GM10248 (cell line): Measurements from ENCODE around the gene QPCTL.

Experiments
- CTCF ChIA-PET: fragments of 300-600 bp; sonication (Branson Sonifier 250); formaldehyde crosslinking; extraction: SDS; loops from one replicate; lab custom pipeline; 2021; ENCODE audit warnings: antibody characterized with exemption; lab: Yijun Ruan, JAX
- POLR2A ChIA-PET: fragments of 350-650 bp; sonication (Branson Sonifier 250); formaldehyde crosslinking; extraction: SDS; loops from one replicate; lab custom pipeline; 2020; ENCODE audit warnings: antibody characterized with exemption; lab: Yijun Ruan, JAX
- DNase-seq: peaks from one replicate; pipeline ENCODE4 v3.0.0; 2012; ENCODE audit errors: extremely low spot score
- TF ChIP-seq, protein P1 (sequence below): IDR thresholded peaks from 2 replicates; pipeline ENCODE4 v1.5.1; 2012; ENCODE audit warnings: mild to moderate bottlenecking, low read depth; ENCODE audit errors: extremely low read depth, missing control alignments, control extremely low read depth

Gene QPCTL

DNA sequence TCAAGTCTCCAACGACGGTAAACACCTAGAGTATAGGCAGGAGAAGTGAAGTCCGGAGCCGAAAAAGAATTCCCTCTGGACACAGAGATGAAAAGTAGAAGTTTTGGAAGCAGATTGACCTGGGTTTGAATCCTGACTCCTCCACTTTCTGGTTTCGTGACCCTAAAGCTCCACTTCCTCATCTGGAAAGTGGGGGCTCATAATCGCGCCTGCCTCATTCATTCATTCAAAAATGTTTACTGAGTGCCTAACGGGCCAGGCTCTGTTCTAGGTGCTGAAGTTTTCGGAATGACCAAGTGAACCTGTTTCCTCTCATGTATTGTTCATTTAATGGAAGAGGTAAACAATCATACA lies 46.1 kb upstream of the QPCTL start:
- no peak for DNase-seq
- POLR2A ChIA-PET, result interaction anchor here (0.5 to 1.0 kb wide), 2 partner anchors 16 to 25 kb away, joined by 3 to 5 read pairs; no protein-coding TSS in a partner anchor
- TF ChIP-seq, protein P1, sequence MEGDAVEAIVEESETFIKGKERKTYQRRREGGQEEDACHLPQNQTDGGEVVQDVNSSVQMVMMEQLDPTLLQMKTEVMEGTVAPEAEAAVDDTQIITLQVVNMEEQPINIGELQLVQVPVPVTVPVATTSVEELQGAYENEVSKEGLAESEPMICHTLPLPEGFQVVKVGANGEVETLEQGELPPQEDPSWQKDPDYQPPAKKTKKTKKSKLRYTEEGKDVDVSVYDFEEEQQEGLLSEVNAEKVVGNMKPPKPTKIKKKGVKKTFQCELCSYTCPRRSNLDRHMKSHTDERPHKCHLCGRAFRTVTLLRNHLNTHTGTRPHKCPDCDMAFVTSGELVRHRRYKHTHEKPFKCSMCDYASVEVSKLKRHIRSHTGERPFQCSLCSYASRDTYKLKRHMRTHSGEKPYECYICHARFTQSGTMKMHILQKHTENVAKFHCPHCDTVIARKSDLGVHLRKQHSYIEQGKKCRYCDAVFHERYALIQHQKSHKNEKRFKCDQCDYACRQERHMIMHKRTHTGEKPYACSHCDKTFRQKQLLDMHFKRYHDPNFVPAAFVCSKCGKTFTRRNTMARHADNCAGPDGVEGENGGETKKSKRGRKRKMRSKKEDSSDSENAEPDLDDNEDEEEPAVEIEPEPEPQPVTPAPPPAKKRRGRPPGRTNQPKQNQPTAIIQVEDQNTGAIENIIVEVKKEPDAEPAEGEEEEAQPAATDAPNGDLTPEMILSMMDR, result no peak
- CTCF ChIA-PET, result interaction anchor here (0.7 to 2.8 kb wide), 12 partner anchors 10 to 207 kb away, joined by 3 to 13 read pairs (median 3); partner anchors contain the start of gene SNRPD2

DNA sequence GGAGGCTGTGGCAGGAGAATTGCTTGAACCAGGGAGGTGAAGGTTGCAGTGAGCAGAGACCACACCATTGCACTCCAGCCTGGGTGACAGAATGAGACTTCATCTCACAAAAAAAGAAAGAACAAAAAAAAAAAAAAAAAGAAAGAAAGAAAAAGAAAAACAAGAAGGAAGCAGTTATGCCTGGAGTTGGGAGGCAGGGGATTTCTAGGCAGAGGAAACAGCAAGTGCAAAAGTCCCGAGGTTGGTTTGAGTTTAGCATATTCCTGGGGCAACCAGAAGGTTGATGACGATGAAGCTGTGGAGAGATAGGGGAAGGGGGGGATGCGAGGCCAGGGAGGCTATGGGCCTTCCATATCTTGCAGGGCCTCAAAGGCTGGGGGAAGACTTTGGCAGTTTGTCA lies 41.7 kb upstream of the QPCTL start:
- ChIA-PET POLR2A (interaction anchor here (0.7 kb wide), 1 partner anchor 9 kb away, joined by 6 read pairs; no protein-coding TSS in a partner anchor), CTCF (interaction anchor here (1.0 to 1.6 kb wide), 3 partner anchors 8 to 156 kb away, joined by 3 to 7 read pairs (median 5); no protein-coding TSS in a partner anchor)
- TF ChIP-seq, protein P1, result no peak
- no peak for DNase-seq

GRCh38 chr19:45653634-45654033 lies 38.8 kb upstream of the QPCTL start:
- CTCF ChIA-PET, result interaction anchor here (0.7 to 2.0 kb wide), 4 partner anchors 9 to 39 kb away, joined by 3 to 7 read pairs (median 3); partner anchors contain the start of gene QPCTL
- POLR2A ChIA-PET, result no interaction called here
- TF ChIP-seq, protein P1, result no peak
- no peak for DNase-seq

GRCh38 chr19:45655073-45655472 lies 37.4 kb upstream of the QPCTL start:
- POLR2A ChIA-PET, result no interaction called here
- CTCF ChIA-PET, result interaction anchor here (1.6 to 2.0 kb wide), 2 partner anchors 11 to 13 kb away, joined by 3 to 7 read pairs; no protein-coding TSS in a partner anchor
- DNase-seq, result no peak
- TF ChIP-seq, protein P1, result no peak

- TF ChIP-seq, protein P1, result no peak
- ChIA-PET CTCF (no interaction called here), POLR2A (no interaction called here)
- DNase-seq, result no peak
Observed at GRCh38 chr19:45657520-45658167, 34.8 kb upstream of the QPCTL start.

DNA sequence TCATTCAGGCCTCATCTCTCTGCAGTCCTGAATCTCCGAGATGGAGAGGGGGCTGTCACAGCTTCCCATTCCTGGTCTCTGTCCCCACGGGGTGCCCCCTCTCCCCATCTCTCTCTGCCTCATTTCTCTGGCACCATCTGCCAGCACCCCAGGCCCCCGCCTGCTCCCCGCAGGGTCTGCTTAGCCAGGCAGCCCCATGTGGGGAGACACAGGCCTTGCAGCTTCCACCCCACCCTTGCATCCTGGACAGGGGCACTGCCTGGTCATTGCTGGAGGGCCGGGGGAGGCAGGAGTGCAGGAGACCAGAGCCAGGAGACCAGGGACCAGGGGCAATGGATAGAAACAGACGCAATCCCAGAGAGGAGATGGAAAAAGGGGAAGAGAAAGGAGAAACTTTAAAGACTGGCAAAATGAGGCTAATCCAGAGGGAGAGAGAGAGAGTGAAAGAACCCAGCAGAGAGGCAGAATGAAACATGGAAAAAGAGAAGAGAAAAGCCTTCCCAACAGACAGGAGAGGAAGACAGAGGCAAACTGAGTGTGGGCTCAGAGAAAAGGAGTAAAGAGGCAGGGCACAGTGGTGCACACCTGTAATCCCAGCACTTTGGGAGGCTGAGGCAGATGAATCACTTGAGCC lies 33.3 kb upstream of the QPCTL start:
- ChIA-PET POLR2A (no interaction called here), CTCF (no interaction called here)
- TF ChIP-seq, protein P1, result no peak
- DNase-seq, result no peak
